ENCODE data around the gene LIG3.
"Not testable (repeated sequence)": the region's sequence is repeated elsewhere in the genome, so short reads cannot be mapped to it uniquely, and the experiment has no call there.

Gene LIG3

DNA sequence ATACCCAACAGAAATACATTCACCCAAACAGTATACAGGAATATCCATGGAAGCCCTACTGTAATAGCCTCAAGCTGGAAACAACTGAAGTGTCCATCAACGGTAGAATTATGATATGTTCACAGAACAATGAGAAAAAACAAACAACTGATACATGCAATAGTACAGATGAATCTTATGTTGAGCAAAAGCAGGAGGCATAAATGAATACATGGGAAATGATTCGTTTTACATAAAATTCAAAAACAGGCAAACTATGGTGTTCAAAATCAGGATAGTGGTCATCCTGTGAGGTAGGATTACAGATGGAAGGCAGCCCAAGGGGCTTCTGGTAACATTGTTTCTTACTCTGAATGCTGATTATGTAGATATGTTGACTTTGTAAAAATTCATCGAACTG is 58.1 kb downstream of the LIG3 start:
- TF ChIP-seq, protein P1, sequence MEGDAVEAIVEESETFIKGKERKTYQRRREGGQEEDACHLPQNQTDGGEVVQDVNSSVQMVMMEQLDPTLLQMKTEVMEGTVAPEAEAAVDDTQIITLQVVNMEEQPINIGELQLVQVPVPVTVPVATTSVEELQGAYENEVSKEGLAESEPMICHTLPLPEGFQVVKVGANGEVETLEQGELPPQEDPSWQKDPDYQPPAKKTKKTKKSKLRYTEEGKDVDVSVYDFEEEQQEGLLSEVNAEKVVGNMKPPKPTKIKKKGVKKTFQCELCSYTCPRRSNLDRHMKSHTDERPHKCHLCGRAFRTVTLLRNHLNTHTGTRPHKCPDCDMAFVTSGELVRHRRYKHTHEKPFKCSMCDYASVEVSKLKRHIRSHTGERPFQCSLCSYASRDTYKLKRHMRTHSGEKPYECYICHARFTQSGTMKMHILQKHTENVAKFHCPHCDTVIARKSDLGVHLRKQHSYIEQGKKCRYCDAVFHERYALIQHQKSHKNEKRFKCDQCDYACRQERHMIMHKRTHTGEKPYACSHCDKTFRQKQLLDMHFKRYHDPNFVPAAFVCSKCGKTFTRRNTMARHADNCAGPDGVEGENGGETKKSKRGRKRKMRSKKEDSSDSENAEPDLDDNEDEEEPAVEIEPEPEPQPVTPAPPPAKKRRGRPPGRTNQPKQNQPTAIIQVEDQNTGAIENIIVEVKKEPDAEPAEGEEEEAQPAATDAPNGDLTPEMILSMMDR (conservative IDR thresholded peaks at IDR 0.05; ENCODE audit: low read depth, low read length), result no peak
- H3K4me3 ChIP-seq (ENCODE audit: low read depth, low read length), result no peak overlapping the region
- DNase-seq (ENCODE audit: low read depth), result no peak

DNA sequence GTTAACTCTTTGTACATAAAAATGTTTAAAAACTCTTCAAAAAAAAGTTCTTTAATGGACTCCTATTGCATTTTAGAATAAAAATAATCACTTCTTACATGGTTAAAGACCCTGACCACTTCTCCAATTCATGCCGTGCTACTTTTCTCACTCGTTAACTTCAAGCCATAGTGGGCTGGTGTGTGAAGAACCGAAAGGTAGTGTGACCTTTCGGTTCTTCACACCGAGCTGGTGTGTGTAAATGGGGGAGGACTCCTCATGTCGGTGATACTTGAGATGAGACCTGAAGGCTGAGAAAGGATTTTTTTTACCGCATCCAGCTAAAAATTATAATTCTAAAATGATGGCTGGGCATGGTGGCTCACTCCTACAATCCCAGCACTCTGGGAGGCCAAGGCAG is 61.1 kb downstream of the LIG3 start:
- no peak overlapping the region for H3K4me3 ChIP-seq (ENCODE audit: low read depth, low read length)
- TF ChIP-seq, protein P1 (conservative IDR thresholded peaks at IDR 0.05; ENCODE audit: low read depth, low read length), result no peak
- DNase-seq (ENCODE audit: low read depth), result no peak

DNA sequence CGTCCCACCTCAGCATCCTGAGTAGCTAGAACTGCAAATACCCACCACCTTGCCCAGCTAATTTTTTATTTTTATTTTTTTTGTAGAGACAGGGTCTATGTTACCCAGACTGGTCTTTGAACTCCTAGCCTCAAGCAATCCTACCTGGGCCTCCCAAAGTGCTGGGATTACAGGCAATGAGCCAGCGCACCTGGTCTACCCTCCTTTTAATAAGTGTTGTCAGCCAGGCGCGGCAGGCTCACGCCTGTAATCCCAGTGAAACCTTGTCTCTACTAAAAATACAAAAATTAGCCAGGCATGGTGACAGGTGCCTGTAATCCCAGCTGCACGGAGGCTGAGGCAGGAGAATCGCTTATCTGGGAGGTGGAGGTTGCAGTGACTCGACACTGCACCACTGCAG is 63.9 kb downstream of the LIG3 start:
- H3K4me3 ChIP-seq (ENCODE audit: low read depth, low read length), result no peak overlapping the region
- DNase-seq (ENCODE audit: low read depth), result no peak
- TF ChIP-seq, protein P1 (conservative IDR thresholded peaks at IDR 0.05; ENCODE audit: low read depth, low read length), result no peak

DNA sequence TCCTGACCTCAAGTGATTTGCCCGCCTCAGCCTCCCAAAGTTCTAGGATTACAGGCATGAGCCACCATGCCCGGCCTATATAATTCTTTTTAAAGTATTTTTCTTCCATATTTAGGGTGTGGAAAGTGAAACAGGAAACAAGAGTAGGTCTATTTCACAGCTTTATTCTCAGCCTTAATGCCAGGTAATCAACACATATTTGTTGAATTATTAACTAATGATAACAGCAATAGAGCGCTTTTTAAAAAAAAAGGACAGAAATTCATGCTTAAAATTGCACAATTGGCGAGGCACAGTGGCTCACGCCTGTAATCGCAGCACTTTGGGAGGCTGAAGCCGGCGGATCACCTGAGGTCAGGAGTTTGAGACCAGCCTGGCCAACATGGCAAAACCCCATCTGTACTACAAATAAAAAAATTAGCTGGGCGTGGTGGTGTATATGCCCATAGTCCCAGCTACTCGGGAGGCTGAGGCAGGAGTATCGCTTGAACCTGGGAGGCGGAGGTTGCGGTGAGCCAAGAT is 65.2 kb downstream of the LIG3 start:
- H3K4me3 ChIP-seq (ENCODE audit: low read depth, low read length); DNase-seq (ENCODE audit: low read depth): not testable (repeated sequence)

DNA sequence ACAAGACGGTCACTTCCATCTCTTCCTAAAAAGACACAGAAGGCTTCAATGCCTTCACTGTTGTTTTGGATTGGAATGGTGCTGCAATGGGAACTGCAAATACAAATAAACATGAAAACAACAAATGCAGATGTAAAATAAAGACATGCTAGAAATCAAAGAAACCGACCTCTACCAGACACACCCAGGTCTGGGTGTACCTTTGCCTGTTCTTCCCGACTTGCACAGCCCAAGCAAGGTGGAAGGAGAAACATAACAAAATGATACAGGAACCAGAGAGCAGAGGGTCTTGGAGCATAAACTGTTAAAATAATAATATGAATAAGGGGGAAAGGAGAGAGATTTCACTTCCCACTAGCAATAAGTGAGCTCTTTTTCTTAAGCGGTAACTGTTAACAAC is 65.9 kb downstream of the LIG3 start:
- H3K4me3 ChIP-seq (ENCODE audit: low read depth, low read length), result no peak overlapping the region
- TF ChIP-seq, protein P1 (conservative IDR thresholded peaks at IDR 0.05; ENCODE audit: low read depth, low read length), result no peak
- no peak for DNase-seq (ENCODE audit: low read depth)

DNA sequence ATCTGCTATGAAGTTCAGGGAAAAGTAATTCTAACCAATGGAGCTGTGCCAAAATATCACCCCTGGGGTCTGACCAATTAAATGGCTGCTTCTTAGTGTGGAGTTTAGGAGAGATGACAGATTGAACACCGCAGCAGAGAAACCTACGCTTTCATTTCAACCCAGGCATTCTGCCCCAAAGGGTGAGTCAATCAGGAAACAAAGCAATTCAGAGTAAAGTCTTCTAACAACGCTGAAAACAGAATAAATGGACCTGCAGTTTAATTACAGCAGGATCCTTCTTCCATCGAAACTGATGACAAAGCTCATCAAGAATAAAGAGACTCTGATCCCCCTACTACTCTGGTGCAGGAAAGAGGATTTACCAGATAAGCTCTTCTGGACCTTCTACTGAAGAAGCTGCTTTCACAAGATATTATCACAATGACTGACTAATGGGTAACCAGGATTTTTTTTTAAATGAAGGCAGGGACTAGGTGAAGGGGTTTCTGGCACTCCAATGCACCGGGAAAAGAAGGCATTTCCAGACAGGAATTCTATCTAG is 66.5 kb downstream of the LIG3 start:
- DNase-seq (ENCODE audit: low read depth), result peak; percentile 84
- peak overlapping the region; percentile 14 for H3K4me3 ChIP-seq (ENCODE audit: low read depth, low read length)
- TF ChIP-seq, protein P1 (conservative IDR thresholded peaks at IDR 0.05; ENCODE audit: low read depth, low read length), result no peak

DNA sequence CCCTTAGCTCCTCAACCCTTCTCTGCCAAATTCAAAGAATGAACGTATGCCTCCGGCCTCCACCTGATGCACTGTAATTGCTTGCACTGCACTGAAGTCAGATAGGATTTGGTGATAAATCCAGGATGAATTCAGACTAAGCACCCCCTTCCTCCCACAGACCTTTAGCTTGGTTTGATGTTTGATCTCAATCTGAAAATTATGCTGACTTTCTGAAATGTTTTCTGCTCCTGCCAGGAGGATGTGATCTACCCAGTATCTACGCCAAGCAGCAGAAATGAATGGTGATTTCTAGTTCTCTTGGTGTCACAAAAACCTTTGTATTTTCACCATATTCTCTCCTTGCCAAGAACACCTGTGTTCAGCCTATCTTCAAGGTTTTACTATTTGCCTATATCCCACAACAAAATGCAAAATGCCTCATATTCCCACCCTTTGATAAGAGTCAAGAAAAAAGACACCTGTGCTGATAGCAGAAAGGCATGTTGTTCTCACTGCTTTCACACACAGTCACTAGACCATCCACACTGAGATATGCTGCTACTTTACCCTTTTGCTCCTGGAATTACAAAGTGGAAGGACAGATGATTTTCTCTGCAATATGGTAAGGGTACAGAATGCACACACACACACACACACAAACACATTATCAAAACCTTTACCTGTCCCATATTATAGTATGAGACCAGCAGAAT is 68.5 kb downstream of the LIG3 start:
- no peak overlapping the region for H3K4me3 ChIP-seq (ENCODE audit: low read depth, low read length)
- TF ChIP-seq, protein P1 (conservative IDR thresholded peaks at IDR 0.05; ENCODE audit: low read depth, low read length), result no peak
- no peak for DNase-seq (ENCODE audit: low read depth)

Data from choroid plexus epithelial cell (primary cell).